ENCODE results near the gene SLX4.
"Not testable (repeated sequence)": the region's sequence is repeated elsewhere in the genome, so short reads cannot be mapped to it uniquely, and the experiment has no call there.

SLX4 gene

DNA sequence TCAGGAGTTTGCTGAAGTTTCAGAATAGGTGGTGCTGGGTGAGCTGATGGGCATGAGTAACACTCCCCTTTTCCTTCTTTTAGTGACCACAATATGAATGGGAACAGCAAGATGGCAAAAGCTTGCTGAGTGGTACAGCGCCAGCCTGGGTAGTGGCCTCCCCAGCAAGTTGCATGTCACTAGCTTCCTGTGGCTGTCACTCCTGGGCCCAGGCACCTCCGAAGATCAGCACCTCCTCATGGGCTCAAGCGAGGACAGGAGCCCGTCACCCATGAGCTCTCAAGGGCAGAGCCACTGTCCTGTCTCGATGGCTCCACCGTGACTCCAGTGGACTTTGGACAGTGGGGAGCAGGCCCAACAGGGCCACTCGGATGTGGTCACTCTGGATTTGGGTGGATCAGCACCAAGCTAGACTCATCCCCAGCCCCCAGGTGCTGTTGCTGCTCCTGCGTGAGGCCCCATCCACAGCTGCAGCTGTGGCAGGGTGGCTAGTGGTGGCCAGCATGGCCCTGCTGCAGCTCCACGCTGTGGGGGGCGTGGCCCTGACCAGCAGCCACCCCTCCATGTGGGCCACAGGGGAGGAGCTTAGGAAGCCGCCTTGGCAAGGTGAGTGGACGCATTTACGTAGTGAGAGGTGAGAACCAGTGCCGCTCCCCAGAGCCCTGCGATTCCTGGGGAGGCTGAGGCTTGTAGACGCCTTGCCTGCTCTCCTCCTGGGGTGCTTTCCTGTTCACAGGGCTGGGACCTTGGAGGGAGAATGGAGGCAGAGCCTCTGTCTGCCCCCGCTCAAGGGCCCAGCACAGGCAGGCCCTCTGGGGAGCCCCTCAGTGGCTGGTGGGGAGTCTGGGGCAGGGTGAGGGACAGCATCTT is 29.5 kb upstream of the SLX4 start:
- no peak for DNase-seq

DNA sequence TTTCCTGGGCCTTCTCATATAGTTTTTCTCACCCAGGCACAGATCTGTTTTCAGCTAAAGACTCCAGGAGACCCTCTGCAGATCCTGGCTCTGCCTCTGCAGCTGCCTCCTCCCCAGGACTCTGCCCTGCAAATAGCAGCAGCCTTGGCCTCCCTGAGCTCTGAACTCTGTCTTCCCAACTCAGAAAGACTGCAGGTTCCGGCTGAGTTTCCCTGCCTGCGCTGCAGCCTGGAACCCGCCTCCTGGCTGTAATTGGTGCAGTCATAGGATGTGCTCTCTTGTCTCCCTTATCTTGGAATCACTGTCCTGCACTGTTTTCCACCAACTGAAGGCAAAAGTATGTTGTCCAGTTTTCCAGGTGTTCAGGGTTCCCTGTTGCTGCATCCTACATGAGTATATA is 28.8 kb upstream of the SLX4 start:
- DNase-seq = no peak

DNA sequence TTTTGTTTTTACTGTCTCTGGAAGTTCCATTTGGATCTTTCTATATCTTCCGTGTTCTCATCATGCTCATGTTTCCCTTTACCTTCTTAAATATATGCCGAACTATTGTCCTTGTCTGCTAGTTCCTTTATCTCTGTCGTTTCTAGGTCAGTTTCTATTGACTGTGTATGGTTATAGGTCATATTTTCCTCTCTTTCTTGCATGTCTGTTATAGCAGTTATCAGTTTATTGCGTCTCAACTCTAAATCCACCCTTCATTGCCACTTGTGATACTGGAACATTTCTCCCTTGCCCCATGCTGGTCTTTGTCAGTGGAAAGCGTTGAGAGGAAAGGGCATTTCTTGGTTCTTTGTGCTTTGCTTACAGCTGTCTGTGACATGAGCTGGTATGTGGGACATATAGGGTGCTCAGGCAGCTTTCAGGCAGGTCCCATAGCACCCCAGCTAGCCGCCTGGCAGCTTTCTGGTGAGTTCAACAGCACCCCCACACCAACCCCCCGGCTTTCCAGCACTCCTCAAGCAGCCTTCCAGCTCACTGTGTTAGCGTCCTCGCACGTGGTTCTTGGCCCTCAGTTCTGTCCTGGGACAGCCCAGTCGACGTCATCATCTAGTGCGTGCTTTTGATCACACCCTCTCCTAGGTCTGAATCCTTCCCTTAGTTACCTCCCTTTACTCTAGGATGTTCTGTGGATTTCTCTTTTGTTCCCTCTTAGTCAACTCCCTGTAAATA is 27.7 kb upstream of the SLX4 start:
- no peak for DNase-seq

DNA sequence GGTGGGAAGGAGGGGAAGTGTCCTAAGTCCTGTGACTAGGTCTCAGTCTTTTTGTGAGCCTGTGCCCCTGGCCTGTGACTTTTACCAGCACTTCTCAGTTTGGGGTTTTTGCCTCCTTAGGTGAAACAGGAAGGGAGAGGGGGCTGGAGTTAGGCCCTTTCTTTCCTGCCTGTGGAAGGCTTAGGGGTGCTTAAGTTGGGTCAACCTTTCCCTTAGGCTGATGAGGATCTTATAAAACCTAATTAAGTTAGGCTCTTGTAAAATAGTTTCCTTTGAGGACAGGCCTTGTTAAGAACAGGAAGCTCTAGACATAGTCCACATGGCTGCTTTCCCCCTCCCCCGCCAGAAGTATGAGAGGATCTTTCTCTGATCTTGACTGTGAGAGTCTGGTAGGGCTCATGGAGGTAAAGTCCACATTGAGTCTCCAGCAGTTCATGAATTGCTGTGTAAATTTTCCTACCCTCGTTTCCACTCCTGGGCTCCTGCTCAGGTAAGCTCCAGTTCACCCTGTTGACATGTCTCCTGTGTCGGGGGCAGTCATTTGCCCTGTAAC is 26.0 kb upstream of the SLX4 start:
- no peak for DNase-seq

DNA sequence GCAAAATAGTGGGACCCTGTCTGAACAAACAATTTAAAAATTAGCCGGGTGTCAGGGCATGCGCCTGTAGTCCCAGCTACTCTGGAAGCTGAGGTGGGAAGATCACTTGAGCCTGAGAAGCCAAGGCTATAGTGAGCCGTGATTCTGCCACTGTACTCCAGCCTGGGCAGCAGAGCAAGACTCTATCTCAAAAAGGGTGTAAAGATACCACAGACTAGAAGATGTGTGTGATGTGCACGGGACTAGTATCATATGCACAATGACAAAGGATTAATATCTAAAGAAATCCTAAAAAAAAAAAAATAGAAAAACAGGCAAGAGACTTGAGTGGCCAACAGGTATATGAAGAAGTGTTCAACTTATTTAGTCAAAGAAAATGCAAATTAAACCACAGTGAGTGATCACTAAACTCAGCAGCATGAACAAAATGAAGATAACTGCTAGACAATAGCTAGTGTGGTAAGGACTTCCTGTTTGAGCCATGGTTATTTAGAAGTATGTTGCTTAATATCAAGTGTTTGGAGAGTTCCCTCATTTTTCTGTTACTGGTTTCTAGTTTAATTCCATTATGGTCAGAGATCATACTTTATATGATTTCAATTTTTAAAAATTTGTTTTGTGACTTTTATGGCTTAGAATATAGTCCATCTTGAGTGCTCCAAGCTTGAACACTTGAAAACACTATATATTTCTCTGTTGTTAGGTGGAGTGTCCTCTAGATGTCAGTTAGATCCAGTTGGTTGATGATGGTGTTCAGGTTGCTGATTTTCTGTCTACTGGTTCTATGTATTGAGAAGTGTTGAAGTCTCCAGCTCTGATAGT is 14.7 kb upstream of the SLX4 start:
- DNase-seq = no peak

DNA sequence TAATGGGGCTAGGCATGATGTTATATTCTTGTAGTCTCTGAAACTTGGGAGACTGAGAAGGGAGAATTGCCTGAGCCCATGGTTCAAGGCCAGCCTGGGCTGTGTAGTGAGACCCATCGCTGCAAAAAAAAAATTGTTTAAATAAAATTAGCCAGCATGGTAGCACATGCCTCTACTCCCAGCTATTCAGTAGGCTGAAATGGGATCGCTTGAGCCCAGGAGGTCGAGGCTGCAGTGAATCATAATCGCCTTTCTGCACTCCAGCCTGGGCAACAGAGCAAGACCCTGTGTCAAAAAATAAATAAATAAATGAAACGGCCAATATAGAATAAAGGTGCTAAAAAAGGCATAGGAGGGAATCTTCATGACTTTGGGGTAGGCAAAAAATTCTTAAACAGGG is 13.9 kb upstream of the SLX4 start:
- DNase-seq = no peak

DNA sequence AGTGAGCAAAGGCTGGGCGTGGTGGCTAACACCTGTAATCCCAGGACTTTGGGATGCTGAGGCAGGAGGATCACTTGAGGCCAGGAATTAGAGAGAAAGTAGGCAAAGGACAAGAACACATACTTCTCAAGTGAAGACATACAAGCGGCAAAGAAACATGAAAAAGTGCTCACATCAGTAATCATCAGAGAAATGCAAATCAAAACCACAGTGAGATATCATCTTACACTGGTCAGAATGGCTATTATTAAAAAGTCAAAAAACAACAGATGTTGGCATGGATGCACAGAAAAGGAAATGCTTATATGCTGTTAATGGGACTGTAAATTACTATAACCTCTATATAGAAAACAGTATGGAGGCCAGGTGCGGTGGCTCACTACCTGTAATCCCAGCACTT is 12.2 kb upstream of the SLX4 start:
- DNase-seq = no peak

DNA sequence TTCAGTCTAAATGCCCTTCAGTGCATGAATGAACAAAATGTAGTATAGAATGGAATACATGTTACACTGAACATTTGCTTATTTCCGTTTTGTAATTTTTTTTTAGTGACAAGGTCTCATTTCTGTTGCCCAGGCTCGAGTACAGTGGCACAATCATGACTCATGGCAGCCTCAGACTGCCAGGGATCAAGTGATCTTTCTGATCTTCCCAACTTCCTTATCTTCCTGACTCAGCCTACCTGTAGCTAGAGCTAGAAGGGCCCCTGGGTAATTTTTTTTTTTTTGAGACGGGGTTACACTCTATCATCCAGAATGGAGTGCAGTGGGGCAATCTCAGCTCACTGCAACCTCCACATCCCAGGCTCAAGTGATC is 7.3 kb upstream of the SLX4 start:
- DNase-seq = no peak

DNA sequence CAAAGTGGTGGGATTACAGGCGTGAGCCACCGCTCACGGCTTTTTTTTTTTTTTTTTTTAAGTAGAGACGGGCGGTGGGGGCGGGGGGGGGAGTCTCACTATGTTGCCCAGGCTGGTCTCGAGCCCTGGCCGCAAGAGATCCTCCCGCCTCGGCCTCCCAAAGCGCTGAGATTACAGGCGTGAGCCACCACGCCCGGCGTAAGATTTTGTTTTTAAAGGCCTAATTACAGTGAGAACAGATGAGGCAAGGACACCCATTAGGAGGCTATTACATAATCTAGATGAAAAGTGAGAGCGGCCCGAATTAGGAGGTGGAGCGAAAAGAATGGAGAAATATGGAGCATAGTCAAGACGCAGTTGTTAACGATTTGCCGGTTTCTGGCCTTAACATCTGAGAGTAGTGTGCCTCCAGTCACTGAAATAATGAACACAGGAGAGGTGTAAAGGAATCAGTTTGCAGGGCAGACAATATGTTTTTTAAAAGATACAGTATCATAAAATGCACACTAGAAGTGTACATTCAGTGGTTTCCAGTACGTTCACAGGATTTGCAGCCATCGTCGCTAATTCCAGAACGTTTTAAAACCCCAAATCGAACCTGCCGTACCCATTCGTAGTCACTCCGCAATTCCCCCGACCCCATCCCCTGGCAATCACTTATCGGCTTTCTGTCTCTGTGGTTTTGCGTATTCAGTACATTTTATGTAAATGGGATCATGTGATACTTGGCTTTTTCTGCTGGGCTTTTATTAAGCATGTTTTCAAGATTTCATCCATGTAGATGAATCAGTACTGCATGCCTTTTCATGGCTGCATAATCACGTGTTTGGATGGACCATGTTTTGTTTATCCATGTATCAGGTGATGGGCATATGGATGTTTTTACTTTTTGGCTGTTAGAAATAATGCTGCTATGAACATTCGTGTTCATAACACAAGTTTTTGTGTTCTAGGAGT is 1.4 kb upstream of the SLX4 start:
- no peak for DNase-seq

DNA sequence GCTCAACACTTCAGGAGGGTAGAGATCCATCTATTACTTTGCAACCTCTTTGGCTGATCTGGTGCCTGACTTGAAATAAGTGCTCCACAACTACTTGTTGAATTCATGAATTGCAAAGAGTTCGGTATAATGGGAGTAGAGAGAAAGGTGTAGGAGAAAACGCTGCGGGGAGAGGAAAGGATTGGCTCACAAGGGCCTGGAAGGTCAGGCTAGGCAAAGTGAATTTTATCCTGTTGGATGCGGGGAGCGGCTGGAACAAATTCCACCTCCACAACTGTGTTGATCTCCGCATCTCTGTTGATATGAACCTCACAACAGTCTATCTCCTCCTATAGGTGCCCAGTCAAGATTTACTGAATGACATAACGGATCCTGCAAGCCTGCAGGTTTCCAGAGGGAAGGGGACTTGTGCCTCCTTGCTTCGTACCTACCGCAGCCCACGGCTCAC is 684 bp downstream of the SLX4 start:
- no peak for DNase-seq

DNA sequence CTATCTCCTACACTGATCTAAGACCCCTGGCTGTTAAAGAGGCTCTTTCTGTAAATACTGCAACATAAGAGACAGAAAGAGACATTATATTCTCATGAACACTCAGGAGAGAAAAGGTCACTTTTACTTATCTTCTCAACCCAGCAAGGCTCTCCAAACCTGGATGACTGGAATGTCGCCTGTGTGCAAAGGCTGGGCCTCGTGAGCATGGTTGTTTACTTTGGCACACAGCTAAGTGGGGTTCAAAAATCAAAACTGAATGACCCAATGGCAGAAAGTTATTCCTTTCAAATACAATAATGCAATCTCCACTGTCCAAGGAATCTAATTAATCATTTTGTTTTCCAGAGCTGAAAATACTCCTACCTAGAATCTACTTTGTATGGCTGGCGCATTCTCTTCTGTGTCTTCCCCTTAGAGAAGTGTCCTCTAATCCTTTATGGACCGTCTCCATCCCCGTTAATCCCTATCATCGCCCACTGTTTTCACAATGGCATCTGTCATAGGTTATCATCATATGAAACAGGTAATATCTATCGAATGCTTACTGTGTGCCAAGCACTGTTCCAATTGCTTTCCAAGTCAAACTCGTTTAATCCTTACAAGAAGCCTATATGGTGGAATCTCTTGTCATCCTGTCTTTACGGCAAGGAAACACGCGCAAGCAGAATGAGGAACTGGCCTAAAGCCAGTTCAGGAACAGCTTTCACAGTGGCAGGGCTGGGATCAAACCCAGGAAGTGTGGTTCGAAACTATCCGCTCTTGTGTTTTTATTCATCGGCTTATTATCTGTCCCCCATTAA is 1.3 kb downstream of the SLX4 start:
- DNase-seq = no peak

DNA sequence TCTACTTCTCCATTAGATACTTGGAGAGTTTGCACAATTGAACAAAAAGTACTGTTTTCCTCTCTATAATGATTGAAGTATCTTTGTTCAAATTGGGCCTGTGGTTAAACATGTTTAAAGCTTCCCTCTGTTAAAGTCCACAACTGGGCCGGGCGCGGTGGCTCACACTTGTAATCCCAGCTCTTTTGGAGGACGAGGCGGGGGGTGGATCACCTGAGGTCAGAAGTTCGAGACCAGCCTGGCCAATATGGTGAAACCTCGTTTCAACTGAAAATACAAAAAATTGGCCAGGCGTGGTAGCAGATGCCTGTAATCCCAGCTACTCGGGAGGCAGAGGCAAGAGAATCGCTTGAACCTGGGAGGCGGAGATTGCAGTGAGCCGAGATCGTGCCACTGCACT is 2.4 kb downstream of the SLX4 start:
- not testable (repeated sequence) for DNase-seq

DNA sequence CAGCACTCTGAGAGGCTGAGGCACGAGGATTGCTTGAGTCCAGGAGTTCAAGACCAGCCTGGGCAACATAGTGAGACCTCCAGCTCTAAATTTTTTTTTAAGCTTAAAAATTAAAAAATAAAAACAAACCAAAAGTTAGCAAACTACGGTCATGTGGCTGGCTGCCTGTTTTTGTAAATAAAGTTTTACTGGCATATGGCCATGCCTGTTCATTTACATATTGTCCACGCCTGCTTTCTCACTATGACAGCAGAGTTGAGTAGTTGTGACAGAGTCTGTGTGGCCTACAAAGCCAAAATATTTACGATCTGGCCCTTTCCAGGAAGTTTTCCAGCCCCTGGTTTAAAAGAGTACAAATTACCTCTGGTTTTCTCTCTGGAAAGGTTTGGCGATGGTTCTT is 3.3 kb downstream of the SLX4 start:
- DNase-seq = no peak

DNA sequence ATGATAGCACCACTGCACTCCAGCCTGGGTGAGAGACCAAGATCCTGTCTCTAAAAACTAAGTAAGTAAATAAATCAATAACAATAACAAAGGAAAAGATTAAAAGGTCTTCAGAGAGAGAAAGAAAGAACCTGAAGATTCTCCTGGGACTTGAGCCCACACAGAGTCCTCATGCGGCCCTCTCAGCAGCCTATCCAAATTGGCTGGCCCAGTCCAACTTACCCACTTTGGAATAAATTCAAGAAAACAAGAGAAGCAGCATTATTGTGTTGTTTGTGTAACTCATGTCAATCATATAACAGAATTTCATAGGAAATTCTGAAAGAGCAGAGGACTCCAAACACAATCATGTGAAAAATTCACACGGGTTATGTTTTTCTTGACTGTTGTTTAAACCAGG is 3.8 kb downstream of the SLX4 start:
- no peak for DNase-seq

DNA sequence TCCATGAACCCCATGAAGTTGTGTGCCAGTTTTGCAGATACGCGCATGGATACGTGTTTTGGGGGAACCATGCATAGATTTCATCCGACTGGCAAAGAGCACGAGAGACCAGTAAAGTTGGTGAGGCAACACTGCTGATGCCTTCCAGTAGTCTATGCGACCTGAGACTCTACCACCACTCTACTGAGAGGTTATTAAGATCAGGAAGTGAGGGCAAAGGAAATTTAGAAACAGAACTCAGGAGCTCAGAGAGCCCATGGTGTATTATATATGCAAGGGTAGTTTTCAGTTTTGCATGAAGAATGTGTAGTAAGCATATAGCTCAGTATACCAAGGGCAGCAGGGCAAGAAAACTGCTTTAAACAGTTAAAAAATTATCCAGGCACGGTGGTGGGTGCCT is 4.2 kb downstream of the SLX4 start:
- no peak for DNase-seq

DNA sequence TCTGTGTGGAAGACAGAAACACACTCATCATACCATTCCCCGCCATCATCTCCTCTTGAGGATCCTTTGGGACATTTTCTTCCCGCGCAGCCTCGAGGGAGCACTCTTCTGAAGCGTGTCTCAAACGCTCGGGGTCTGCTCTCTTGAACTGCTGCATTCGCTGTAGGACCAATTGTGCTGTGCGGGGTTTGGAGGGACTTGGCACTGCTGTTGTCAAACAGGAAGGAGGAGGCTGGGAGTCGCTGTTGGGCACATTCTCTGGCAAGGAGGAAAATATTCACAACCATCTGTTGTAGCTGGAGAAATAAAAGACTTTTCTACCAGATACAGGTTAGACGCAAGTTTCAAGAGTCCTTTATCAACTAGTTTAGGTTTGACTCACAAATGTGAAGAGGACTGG is 5.0 kb downstream of the SLX4 start:
- no peak for DNase-seq

DNA sequence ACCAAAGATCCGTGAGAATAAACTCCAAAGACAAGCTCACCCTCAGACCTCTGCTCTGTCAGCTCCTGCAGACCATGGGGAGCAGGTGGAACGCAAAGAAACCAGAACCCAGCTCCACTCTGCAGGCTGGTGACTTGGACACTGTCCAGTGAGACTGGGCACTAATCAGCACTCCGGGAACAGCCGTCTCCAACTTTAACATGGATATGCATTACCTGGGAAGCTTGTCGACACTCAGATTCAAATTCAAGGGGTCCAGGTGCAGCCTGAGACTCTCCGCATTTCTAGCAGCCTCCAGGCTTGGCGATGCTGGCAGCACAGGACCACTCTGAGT is 9.1 kb downstream of the SLX4 start:
- DNase-seq = no peak

DNA sequence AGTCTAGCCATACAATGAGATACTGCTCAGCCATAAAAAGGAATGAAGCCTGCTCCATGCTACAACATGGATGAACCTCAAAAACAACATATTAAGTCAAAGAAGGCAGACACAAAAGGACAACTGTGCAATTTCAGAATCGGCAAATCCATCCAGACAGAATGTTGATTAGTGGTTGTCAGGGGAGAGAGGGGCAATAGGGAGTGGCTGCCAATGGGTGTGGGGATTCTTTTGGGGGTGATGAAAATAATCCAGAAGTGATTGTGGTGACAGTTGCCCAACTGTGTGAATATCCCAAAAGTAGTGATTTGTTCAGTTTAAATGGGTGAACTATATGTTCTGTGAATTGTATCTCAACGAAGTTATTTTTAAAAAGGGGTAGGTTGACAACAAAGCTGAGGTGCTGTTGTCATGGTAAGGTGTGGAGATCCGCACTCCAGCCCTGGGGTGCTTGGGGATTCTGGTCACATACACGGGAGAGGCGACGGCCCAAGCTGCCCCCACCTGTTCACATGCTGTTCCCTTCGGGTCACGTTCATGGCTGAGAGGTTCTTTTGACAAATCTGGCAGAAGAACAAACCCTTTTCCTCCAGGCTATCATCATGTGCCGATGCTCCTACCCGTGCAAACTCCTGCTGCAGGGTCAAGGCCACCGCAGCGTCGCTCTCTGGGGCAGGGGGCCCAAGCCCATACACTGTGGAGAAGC is 9.6 kb downstream of the SLX4 start:
- no peak for DNase-seq

DNA sequence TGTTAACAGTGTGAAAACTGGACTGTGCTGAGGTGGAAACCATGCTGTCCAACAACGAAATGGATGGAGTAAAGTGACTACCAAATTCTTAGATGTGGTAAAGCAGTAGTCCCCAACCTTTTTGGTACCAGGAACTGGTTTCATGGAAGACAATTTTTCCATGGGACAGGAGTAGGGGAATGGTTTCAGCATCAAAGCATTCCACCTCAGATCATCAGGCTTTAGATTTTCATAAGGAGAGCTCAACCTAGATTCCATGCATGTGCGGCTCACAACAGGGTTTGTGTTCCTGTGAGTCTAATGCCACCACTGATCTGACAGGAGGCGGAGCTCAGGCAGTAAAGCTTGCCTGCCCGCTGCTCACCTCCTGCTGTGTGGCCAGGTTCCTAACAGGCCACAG is 11.5 kb downstream of the SLX4 start:
- DNase-seq = no peak

DNA sequence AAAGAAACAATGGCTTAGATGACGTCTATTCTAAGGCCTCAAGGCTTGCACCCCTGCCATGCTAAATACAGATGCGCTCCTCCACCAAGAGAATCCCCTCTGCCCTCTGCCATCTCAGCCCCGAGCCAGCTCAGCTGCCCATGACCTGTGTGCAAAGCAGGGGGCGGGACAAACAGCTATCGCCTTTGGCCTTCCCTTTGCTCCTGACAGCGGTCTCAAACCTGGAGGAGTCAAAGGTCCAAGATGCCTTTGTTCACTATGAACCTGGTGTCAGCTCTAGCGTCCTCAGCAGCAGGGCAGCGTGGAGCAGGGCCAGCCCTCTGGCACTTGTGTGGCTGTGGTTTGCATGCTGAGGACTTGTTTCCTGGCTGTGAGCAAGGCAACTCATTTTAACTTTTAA is 12.3 kb downstream of the SLX4 start:
- DNase-seq = no peak

DNA sequence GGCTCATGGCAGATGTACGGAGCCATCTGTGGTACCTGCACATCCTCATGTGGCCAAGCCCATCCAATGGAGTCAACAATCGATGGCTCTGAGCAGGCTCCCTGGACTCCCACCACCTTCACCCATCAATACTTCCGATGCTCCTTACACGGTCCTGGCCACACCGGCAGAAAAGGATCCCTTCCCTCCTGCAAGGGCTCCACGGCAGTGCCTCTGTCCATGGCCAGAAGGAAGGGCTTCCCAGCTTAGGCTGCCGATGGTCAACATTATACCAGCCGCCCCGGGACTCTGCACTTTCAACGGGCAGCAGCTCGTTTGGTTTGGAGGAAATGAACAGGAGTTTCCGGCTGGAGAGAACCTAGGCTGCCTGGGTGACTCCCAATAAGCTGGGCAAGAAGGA is 13.2 kb downstream of the SLX4 start:
- DNase-seq = no peak
